GM18519 (cell line): ENCODE data around the gene LOC128125822.
A peak's percentile ranks its signal among the peaks of the same experiment; 100 is the strongest.

Experiments used
- ATAC-seq: cut with Tn5 transposase; IDR thresholded peaks from one replicate; pipeline ENCODE4 v1.9.1; 2021; ENCODE audit warnings: mild to moderate bottlenecking, moderate library complexity; ENCODE audit not compliant: unreplicated experiment, low FRiP score

LOC128125822 gene

GRCh38 chr6:63553900-63554299, 18.4 kb upstream of the LOC128125822 start:
- no peak for ATAC-seq

GRCh38 chr6:63554782-63555181, 17.5 kb upstream of the LOC128125822 start:
- no peak for ATAC-seq

GRCh38 chr6:63556369-63556768, 15.9 kb upstream of the LOC128125822 start:
- no peak for ATAC-seq

- ATAC-seq = peak; percentile 58
These were observed 14.0 kb upstream of the LOC128125822 start for GRCh38 chr6:63558278-63558677.

GRCh38 chr6:63560801-63561287, 11.4 kb upstream of the LOC128125822 start:
- no peak for ATAC-seq

GRCh38 chr6:63561288-63561687, 11.0 kb upstream of the LOC128125822 start:
- ATAC-seq = no peak

- ATAC-seq = no peak
These were observed 9.0 kb upstream of the LOC128125822 start for GRCh38 chr6:63563235-63563634.

GRCh38 chr6:63565058-63565726, 7.1 kb upstream of the LOC128125822 start:
- no peak for ATAC-seq

GRCh38 chr6:63565727-63566596, 6.3 kb upstream of the LOC128125822 start:
- ATAC-seq = no peak

GRCh38 chr6:63567966-63568365, 4.3 kb upstream of the LOC128125822 start:
- ATAC-seq = no peak

GRCh38 chr6:63571361-63572043, 778 bp upstream of the LOC128125822 start:
- no peak for ATAC-seq

GRCh38 chr6:63572747-63573075, 431 bp downstream of the LOC128125822 start:
- no peak for ATAC-seq

- peak; percentile 31 for ATAC-seq
These were observed 1.0 kb downstream of the LOC128125822 start for GRCh38 chr6:63573076-63573898.

- ATAC-seq = no peak
These were observed 1.7 kb downstream of the LOC128125822 start for GRCh38 chr6:63573899-63574553.

GRCh38 chr6:63574554-63574900, 2.2 kb downstream of the LOC128125822 start:
- ATAC-seq = no peak

GRCh38 chr6:63576147-63576772, 4.0 kb downstream of the LOC128125822 start:
- no peak for ATAC-seq

GRCh38 chr6:63576985-63577712, 4.9 kb downstream of the LOC128125822 start:
- ATAC-seq = no peak

GRCh38 chr6:63578757-63579156, 6.5 kb downstream of the LOC128125822 start:
- ATAC-seq = no peak
